NOMO-1 treated with dmso at 0.1 percent for 144 hours (cell line): Measurements from ENCODE around the gene SLC24A4.

Experiments used
- DNase-seq: peaks from one replicate; lab custom pipeline; 2025; ENCODE audit not compliant: unreplicated experiment; lab: John Stamatoyannopoulos, UW

The SLC24A4 gene

GRCh38 chr14:92368001-92368400 lies 45.0 kb downstream of the SLC24A4 start:
- no peak for DNase-seq

- DNase-seq = no peak
These were observed 46.1 kb downstream of the SLC24A4 start for GRCh38 chr14:92369097-92369496.

- DNase-seq = no peak
These were observed 49.3 kb downstream of the SLC24A4 start for GRCh38 chr14:92372230-92372629.

- DNase-seq = no peak
These were observed 50.4 kb downstream of the SLC24A4 start for GRCh38 chr14:92373336-92373735.

- no peak for DNase-seq
These were observed 57.2 kb downstream of the SLC24A4 start for GRCh38 chr14:92380131-92380530.

- no peak for DNase-seq
These were observed 57.6 kb downstream of the SLC24A4 start for GRCh38 chr14:92380582-92380981.

- DNase-seq = no peak
These were observed 59.7 kb downstream of the SLC24A4 start for GRCh38 chr14:92382677-92383076.

- no peak for DNase-seq
These were observed 60.8 kb downstream of the SLC24A4 start for GRCh38 chr14:92383805-92384204.

- DNase-seq = no peak
These were observed 61.6 kb downstream of the SLC24A4 start for GRCh38 chr14:92384461-92385133.

GRCh38 chr14:92385561-92385960 lies 62.6 kb downstream of the SLC24A4 start:
- DNase-seq = no peak

- DNase-seq = no peak
These were observed 63.2 kb downstream of the SLC24A4 start for GRCh38 chr14:92386165-92386564.

GRCh38 chr14:92386637-92387036 lies 63.7 kb downstream of the SLC24A4 start:
- DNase-seq = peak; percentile 82

GRCh38 chr14:92387578-92387977 lies 64.6 kb downstream of the SLC24A4 start:
- no peak for DNase-seq

- no peak for DNase-seq
These were observed 66.7 kb downstream of the SLC24A4 start for GRCh38 chr14:92389598-92390158.

- DNase-seq = peak; percentile 11
These were observed 68.8 kb downstream of the SLC24A4 start for GRCh38 chr14:92391726-92392125.

GRCh38 chr14:92392711-92393110 lies 69.7 kb downstream of the SLC24A4 start:
- no peak for DNase-seq

GRCh38 chr14:92397150-92397952 lies 74.4 kb downstream of the SLC24A4 start:
- DNase-seq = no peak

- DNase-seq = no peak
These were observed 75.1 kb downstream of the SLC24A4 start for GRCh38 chr14:92397953-92398564.

GRCh38 chr14:92398888-92399636 lies 76.1 kb downstream of the SLC24A4 start:
- DNase-seq = no peak

- peak; percentile 87 for DNase-seq
These were observed 77.8 kb downstream of the SLC24A4 start for GRCh38 chr14:92400579-92401444.
